ENCODE results near the gene NMT1. TPM values are rescaled to one million over a fixed set of nuclear protein-coding genes. Genes with fewer than 3 reads are reported as not detected.

Gene NMT1
- total RNA-seq, 6 experiments from 2014 or later = 135 to 152 (median 142) TPM

DNA sequence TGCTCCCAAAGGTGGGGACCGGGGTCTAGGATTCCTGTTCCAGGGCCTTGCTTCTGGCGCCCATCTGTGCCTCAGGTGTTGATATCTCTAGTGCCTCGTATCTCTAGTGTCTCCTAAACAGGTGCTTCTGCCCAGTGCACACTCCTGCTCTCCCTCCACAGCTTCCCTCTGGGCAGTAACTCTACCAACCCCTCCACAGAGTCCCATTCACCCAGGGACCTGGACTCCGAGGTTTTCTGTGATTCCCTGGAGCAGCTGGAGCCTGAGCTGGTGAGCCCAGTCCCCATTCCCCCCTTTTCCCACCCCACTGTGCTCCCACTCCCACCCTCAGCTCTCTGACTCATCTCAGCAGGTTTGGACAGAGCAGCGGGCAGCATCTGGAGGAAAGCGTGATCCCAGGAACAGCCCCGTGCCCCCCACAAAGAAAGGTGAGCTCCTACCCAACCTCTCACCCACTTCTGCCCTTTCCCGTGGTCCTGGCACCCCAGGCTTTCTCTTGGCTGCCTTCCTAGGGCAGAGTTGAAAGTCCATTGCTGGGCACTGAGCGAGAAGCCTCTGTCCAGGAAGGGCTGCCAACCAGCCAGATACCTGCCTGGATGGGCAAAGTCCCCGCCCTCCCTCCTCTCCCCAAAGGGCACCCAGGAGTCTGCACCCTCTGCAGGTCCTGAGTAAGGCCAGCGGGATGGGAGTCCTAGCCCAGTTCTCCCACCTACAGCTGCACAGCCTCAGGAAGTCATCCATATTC lies 76.6 kb downstream of the NMT1 start:
- Mint-ChIP-seq H3K27me3 (ENCODE audit: insufficient read depth) (peaks cover 1% of the 10 kb centered on the region; the same call in 1 of the 2 replicates), H3K36me3 (ENCODE audit: low read depth) (no peaks in the 10 kb centered on the region), H3K4me3 (no peak overlapping the region), H3K9me3 (no peaks in the 10 kb centered on the region), H3K4me1 (ENCODE audit: low read depth) (peaks cover 12% of the 10 kb centered on the region), H3K27ac (no peak overlapping the region)
- TF ChIP-seq, protein P1, sequence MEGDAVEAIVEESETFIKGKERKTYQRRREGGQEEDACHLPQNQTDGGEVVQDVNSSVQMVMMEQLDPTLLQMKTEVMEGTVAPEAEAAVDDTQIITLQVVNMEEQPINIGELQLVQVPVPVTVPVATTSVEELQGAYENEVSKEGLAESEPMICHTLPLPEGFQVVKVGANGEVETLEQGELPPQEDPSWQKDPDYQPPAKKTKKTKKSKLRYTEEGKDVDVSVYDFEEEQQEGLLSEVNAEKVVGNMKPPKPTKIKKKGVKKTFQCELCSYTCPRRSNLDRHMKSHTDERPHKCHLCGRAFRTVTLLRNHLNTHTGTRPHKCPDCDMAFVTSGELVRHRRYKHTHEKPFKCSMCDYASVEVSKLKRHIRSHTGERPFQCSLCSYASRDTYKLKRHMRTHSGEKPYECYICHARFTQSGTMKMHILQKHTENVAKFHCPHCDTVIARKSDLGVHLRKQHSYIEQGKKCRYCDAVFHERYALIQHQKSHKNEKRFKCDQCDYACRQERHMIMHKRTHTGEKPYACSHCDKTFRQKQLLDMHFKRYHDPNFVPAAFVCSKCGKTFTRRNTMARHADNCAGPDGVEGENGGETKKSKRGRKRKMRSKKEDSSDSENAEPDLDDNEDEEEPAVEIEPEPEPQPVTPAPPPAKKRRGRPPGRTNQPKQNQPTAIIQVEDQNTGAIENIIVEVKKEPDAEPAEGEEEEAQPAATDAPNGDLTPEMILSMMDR (IDR thresholded peaks at IDR 0.05) = no peak
- DNase-seq = no peak

DNA sequence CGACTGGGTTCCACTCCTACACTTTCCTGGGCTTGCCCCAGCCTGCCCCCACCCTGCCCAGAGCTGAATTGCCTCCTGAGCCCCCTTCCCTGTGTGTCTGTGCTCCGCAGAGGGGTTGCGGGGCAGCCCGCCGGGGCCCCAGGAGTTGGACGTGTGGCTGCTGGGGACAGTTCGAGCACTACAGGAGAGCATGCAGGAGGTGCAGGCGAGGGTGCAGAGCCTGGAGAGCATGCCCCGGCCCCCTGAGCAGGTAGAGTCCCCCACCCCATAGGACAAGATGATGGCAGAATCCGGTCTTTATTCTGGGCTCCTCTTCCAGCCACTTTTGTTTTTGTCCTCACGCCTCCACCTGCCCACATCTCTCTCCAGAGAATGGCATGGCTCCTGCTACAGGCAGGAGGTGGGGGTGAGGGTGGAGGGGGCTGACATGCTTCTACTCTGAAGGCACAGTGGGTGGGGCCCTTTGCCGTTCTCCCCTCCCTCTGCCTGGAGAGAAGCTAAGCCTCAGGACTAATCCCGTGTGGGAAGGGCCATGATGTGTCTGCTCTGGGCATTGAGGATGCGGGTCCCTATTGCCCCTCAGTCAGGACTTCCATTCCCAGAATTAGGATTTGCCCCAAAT lies 77.9 kb downstream of the NMT1 start:
- Mint-ChIP-seq H3K27me3 (ENCODE audit: insufficient read depth) (peaks cover 1% of the 10 kb centered on the region; the same call in 1 of the 2 replicates), H3K27ac (no peak overlapping the region), H3K4me3 (no peak overlapping the region), H3K4me1 (ENCODE audit: low read depth) (peaks cover 13% of the 10 kb centered on the region; the same call in 1 of the 2 replicates), H3K9me3 (no peaks in the 10 kb centered on the region), H3K36me3 (ENCODE audit: low read depth) (no peaks in the 10 kb centered on the region)
- no peak for DNase-seq
- TF ChIP-seq, protein P1 (IDR thresholded peaks at IDR 0.05) = no peak

DNA sequence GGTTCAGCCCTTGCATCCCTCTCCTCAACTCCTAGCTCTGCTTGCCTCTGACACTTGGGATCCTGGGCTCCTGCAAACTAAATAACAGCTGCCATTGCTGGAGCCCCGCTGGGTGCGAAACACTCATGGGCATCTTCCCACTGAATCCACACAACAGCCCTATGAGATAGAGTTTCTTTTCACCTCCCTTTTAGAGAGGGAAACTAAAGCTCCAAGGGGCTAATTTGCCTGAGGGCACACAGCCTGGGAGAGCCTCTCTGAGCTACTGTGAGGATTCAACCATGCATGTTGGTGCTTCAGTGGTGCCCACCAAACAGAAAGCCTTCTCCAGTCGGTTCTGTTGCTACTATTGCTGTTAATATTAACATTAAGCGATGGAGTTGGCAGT lies 78.4 kb downstream of the NMT1 start:
- Mint-ChIP-seq H3K9me3 (no peaks in the 10 kb centered on the region), H3K4me1 (ENCODE audit: low read depth) (0 out of 2 replicates have a peak, but pooled peaks cover 13% of the 10 kb centered on the region), H3K27ac (no peak overlapping the region), H3K27me3 (ENCODE audit: insufficient read depth) (peaks cover 1% of the 10 kb centered on the region; the same call in 1 of the 2 replicates), H3K36me3 (ENCODE audit: low read depth) (no peaks in the 10 kb centered on the region), H3K4me3 (no peak overlapping the region)
- DNase-seq = no peak
- TF ChIP-seq, protein P1 (IDR thresholded peaks at IDR 0.05) = no peak

DNA sequence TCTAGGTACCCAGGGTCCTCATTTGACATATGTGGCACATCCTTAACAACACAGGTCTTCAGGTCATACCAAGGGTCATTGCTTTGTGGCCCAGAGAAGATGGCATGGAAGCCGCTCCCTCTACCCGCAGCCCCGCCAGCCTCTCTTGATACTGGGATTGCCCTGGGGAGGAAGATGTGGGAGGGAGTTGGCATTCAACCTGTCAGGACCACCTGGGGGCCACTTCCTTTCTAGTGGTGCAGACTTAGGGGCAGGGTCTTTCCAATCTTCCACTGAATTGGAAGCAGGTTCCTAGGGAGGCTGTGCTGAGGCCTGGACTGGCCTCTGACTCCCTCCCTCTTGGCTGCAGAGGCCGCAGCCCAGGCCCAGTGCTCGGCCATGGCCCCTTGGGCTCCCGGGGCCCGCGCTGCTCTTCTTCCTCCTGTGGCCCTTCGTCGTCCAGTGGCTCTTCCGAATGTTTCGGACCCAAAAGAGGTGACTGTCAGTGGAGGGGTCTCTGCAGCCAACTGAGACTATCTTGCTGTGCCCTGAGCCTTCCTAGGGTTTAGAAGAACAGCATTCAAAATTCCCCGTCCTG lies 82.1 kb downstream of the NMT1 start:
- peak overlapping the region; percentile 78 for H3K27ac Mint-ChIP-seq
- H3K9me3 Mint-ChIP-seq = peaks cover 1% of the 10 kb centered on the region
- peaks cover 13% of the 10 kb centered on the region for H3K36me3 Mint-ChIP-seq (ENCODE audit: low read depth)
- no peak for DNase-seq
- H3K4me3 Mint-ChIP-seq = peak overlapping the region; percentile 66; the same call in 1 of the 2 replicates
- peaks cover 25% of the 10 kb centered on the region for H3K4me1 Mint-ChIP-seq (ENCODE audit: low read depth)
- TF ChIP-seq, protein P1 (IDR thresholded peaks at IDR 0.05) = no peak
- peaks cover 9% of the 10 kb centered on the region for H3K27me3 Mint-ChIP-seq (ENCODE audit: insufficient read depth)

- Mint-ChIP-seq H3K36me3 (ENCODE audit: low read depth) (peaks cover 13% of the 10 kb centered on the region), H3K4me3 (peak overlapping the region; percentile 66), H3K9me3 (peaks cover 5% of the 10 kb centered on the region), H3K27ac (peak overlapping the region; percentile 78), H3K27me3 (ENCODE audit: insufficient read depth) (peaks cover 13% of the 10 kb centered on the region), H3K4me1 (ENCODE audit: low read depth) (peaks cover 25% of the 10 kb centered on the region)
- TF ChIP-seq, protein P1 (IDR thresholded peaks at IDR 0.05) = no peak
- DNase-seq = peak; percentile 56
These were observed 82.7 kb downstream of the NMT1 start for GRCh38 chr17:45143767-45144198.

Data from HFFc6 (cell line).